GM19035 (cell line): ENCODE data around the gene NANOS3.

Experiments
- ATAC-seq: cut with Tn5 transposase; IDR thresholded peaks from one replicate; pipeline ENCODE4 v1.9.1; 2021; ENCODE audit not compliant: unreplicated experiment

NANOS3 gene

GRCh38 chr19:13884726-13885591 is 8.0 kb downstream of the NANOS3 start:
- ATAC-seq: no peak

- no peak for ATAC-seq
Measured at GRCh38 chr19:13885826-13886365, 9.0 kb downstream of the NANOS3 start.

- ATAC-seq: no peak
Measured at GRCh38 chr19:13887018-13887436, 10.1 kb downstream of the NANOS3 start.

- no peak for ATAC-seq
Measured at GRCh38 chr19:13887517-13887916, 10.6 kb downstream of the NANOS3 start.

DNA sequence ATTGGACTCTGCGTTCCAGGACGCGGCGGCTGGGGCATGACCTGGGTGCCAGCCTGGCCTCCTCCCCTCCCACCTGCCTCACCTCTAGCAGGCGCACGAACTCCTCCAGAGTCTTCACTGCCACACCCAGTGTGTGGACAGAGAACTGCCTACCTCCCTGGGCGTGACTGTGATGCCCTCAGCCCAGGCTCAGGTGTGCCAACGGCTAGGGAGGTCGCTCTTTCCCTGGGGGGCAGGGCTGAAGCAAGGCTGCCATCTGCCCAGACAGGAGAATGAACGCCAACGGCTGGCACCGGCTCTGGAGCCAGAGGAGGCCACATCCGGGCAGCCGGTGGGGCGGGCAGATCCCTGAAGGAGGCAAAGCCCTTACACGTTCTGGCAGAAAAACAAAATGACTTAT is 11.3 kb downstream of the NANOS3 start:
- no peak for ATAC-seq

- no peak for ATAC-seq
Measured at GRCh38 chr19:13890136-13890535, 13.2 kb downstream of the NANOS3 start.

- ATAC-seq: no peak
Measured at GRCh38 chr19:13892870-13893269, 15.9 kb downstream of the NANOS3 start.

DNA sequence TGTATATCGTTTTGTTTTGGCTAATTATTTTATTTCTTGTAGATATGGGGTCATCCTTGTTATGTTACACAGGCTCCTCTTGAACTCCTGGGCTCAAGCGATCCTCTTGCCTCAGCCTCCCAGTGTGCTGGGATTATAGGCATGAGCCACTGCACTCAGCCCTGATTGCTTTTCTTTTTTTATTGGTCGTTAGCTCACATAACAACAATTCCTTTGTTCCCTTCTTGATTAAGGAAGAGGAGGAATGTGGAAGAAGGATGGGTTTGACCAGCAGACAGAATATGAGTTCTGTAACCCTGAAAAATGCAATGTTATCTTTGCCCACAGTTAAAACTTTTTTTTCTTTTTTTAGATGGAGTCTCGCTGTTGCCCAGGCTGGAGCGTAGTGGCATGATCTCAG is 17.6 kb downstream of the NANOS3 start:
- no peak for ATAC-seq

GRCh38 chr19:13896227-13896626 is 19.3 kb downstream of the NANOS3 start:
- no peak for ATAC-seq

GRCh38 chr19:13899393-13899792 is 22.5 kb downstream of the NANOS3 start:
- ATAC-seq: no peak

- ATAC-seq: no peak
Measured at GRCh38 chr19:13899912-13900584, 23.1 kb downstream of the NANOS3 start.

DNA sequence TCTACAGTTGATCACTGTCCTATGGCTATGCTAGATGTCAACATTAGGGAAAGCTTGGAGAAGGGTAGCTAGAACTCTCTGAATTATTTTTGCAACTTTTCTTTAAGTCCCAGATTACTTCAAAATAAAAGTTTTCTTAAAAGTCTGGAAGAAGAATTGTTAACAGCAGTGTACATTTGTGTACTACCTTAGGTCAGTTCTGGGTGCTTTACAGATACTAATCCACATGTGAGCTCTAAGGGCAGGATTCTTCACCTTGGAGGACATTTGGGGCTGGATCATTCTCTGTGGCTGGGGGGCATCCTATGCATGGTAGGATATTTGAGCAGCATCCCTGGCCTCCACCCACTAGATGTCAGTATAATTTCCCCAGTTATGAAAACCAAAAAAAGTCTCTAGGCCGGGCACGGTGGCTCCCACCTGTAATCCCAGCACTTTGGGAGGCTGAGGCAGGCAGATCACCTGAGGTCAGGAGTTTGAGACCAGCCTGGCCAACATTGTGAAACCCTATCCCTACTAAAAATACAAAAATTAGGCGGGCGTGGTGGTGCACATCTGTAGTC is 26.1 kb downstream of the NANOS3 start:
- ATAC-seq: no peak

DNA sequence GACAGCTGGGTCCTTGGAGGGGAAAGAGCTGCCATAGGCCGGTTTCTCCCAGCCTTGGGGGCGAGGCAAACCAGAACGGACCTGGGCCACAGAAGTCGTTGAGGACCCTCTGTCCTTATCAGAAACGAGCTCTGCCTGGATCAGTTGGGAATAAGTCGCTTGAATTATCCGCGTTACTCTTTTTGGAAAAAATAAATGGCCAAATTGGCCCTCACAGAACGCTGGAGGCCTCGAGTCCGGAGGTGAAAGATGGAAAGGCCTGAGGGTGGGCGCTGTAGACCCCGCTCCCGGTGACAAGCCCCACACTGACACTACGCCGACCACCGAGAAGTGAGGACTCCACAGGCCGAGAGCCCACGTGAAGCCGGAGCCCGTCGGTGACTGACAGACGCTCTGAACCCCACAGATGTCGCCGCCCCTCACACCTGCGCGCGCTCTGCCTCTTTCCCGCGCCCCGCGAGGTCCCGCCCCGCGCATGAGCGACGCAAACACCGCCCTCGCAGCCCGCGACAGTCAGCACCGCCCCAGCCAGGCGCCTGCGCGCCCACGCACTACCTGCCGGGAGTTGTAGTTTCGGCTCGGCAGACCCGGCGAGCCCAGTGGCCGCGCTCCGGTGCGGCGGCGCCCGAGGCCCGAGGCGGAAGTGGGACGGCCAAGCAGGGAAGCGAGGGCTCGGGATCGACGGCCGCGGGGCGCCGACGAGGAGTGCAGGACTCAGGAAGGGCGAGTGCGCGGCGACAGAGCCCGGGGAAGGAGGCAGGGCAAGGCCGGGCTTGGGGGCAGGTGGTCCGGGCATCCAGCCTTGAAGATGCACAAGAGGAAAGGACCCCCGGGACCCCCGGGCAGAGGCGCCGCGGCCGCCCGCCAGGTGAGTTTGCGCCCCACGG is 28.9 kb downstream of the NANOS3 start, which contains the start of the genes BRME1 and CC2D1A:
Gene BRME1 (minus strand): TSS at position 484 of the 887 bp plus-strand sequence. CDS start 1,225 bp downstream, outside the sequence.
Gene CC2D1A (plus strand): TSS at position 568 of the 887 bp plus-strand sequence. CDS start 241 bp downstream, at position 809.
- peak; percentile 91 for ATAC-seq

- peak; percentile 27 for ATAC-seq
Measured at GRCh38 chr19:13906521-13906904, 29.6 kb downstream of the NANOS3 start.

- ATAC-seq: peak; percentile 5
Measured at GRCh38 chr19:13906910-13907309, 30.0 kb downstream of the NANOS3 start.

GRCh38 chr19:13908674-13909073 is 31.7 kb downstream of the NANOS3 start:
- no peak for ATAC-seq

DNA sequence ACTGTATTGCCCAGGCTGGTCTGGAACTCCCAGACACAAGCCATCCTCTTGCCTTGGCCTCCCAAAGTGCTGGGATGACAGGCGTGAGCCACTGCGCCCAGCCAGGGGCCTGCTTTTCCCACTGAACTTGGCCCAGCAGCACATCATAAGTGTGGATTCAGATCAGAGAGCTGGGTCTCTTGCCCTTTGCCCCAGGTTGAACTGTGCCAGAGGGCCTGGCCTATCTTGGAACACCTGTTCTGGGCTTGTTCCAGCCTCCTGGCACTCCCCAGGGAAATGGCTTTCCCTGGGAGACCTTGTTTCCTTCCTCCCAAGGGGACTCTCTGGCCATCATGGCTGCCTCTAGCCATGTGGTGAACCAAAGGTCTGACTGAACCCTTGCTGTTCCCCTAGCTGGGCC is 32.5 kb downstream of the NANOS3 start:
- no peak for ATAC-seq

DNA sequence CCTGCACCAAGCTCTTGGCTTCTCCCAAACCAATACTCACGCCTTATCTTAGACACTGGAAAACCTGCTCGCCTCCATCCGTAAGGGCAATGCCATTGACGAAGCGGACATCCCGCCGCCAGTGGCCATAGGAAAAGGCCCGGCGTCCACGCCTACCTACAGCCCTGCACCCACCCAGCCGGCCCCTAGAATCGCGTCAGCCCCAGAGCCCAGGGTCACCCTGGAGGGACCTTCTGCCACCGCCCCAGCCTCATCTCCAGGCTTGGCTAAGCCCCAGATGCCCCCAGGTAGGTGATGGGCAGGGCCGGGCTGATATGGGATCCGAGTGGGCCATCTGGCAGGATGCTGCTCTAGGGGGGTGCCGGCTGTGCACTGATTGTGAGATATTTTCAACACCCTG is 36.4 kb downstream of the NANOS3 start:
- ATAC-seq: no peak

DNA sequence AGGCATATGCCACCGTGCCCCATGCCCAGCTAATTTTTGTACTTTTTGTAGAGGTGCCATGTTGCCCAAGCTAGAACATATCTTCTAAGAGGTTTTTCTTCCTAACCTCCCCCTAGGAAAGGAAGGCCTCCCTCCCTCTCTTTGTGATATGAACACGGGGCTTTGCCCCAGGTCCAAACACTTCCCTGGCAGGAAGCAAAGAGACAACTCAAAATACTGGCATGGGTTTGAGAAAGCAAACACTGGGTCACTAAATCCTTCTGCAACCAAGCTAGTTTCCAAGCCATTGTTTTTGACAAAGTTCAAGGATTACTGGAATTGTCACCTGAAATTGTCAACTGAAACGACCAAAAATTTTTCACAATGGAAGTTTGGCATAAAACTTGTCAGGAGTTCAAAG is 37.8 kb downstream of the NANOS3 start:
- no peak for ATAC-seq

DNA sequence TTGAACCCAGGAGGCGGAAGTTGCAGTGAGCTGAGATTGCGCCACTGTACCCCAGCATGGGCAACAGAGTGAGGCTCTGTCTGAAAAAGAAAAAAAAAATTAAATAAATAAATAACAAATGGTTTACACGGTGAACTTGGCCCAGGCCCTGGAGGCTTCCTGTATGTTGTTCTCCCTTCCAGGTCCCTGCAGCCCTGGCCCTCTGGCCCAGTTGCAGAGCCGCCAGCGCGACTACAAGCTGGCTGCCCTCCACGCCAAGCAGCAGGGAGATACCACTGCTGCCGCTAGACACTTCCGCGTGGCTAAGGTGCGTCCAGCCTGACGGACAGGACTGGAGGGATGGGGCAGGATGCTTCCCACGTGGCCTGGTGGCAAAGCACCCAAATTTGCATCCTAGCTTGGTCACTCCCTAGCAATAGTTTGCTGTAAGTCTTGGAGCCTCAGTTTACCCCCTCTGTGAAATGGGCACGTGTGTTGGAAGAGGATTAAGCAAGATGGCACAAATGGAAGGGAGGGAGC is 41.0 kb downstream of the NANOS3 start:
- no peak for ATAC-seq
